PC-3 (cell line): ENCODE data around the gene USHBP1. TPM values are rescaled to one million over a fixed set of nuclear protein-coding genes. Genes with fewer than 3 reads are reported as not detected.

ENCODE experiments used
- ATAC-seq: fragments of 200-7000 bp; cut with Tn5 transposase; 2 replicates; pipeline ENCODE4 v1.9.1; 2020; ENCODE audit warnings: mild to moderate bottlenecking, moderate library complexity
- BruUV-seq: library from RNA; stranded (reverse); fragments of 400-500 nt; replicated peaks from 2 replicates; lab custom pipeline; 2021; lab: Mats Ljungman, UMichigan
- CTCF ChIA-PET: fragments of 300-600 bp; sonication (Branson Sonifier 250); formaldehyde crosslinking; loops from one replicate; lab custom pipeline; 2022; ENCODE audit warnings: antibody characterized with exemption; lab: Charles Lee
- POLR2A ChIA-PET: fragments of 300-600 bp; sonication (Branson Sonifier 250); formaldehyde crosslinking; loops from one replicate; lab custom pipeline; 2022; ENCODE audit warnings: antibody characterized with exemption; ENCODE audit not compliant: unreplicated experiment; lab: Charles Lee
- DNase-seq: peaks from one replicate; pipeline ENCODE4 v3.0.0-alpha.2; 2015
- H2AFZ ChIP-seq: fragments of 300-600 bp; sonication (generic); 2 replicates; pipeline ENCODE4 v1.6.0; 2016; ENCODE audit warnings: antibody characterized with exemption, low read length
- H3F3A ChIP-seq: fragments of 300-600 bp; sonication (generic); one replicate; pipeline ENCODE4 v1.6.0; 2017; ENCODE audit warnings: antibody characterized with exemption, low read length, control low read depth, mild to moderate bottlenecking; ENCODE audit not compliant: unreplicated experiment
- H3K27ac ChIP-seq: fragments of 300-600 bp; sonication (generic); 2 replicates; pipeline ENCODE4 v1.5.1; 2016; ENCODE audit warnings: mild to moderate bottlenecking, low read length
- H3K27me3 ChIP-seq: fragments of 300-600 bp; sonication (generic); 2 replicates; pipeline ENCODE4 v1.6.1; 2016; ENCODE audit warnings: low read length, mixed read lengths
- H3K36me3 ChIP-seq: fragments of 300-600 bp; sonication (generic); 2 replicates; pipeline ENCODE4 v1.6.1; 2016; ENCODE audit warnings: low read depth, mixed run types, low read length, mixed read lengths
- H3K4me1 ChIP-seq: fragments of 300-600 bp; sonication (generic); 2 replicates; pipeline ENCODE4 v1.5.1; 2016; ENCODE audit warnings: low read length; ENCODE audit not compliant: insufficient read depth
- H3K4me2 ChIP-seq: fragments of 300-600 bp; sonication (generic); 2 replicates; pipeline ENCODE4 v1.6.0; 2016; ENCODE audit warnings: low read length
- H3K4me3 ChIP-seq: fragments of 300-600 bp; sonication (generic); 2 replicates; pipeline ENCODE4 v1.5.1; 2016; ENCODE audit warnings: mild to moderate bottlenecking, low read length, mixed read lengths
- H3K79me2 ChIP-seq: fragments of 300-600 bp; sonication (generic); 2 replicates; pipeline ENCODE4 v1.6.1; 2017; ENCODE audit warnings: low read length, mixed read lengths
- H3K9ac ChIP-seq: fragments of 300-600 bp; sonication (generic); 2 replicates; pipeline ENCODE4 v1.6.0; 2016; ENCODE audit warnings: mild to moderate bottlenecking, low read length
- H3K9me2 ChIP-seq: fragments of 300-600 bp; sonication (generic); replicated peaks from 2 replicates; pipeline ENCODE4 v1.6.1; 2016; ENCODE audit warnings: mixed run types, low read length, mixed read lengths
- H3K9me3 ChIP-seq: fragments of 300-600 bp; sonication (generic); 2 replicates; pipeline ENCODE4 v1.6.1; 2016; ENCODE audit warnings: low read length, mixed read lengths
- H4K20me1 ChIP-seq: fragments of 300-600 bp; sonication (generic); 2 replicates; pipeline ENCODE4 v1.6.1; 2016; ENCODE audit warnings: low read length, mixed read lengths
- EZH2 ChIP-seq: fragments of 300-600 bp; sonication (generic); IDR thresholded peaks from one replicate; pipeline ENCODE4 v1.6.1; 2017; ENCODE audit warnings: antibody characterized with exemption, mild to moderate bottlenecking, low read length; ENCODE audit not compliant: unreplicated experiment
- EZH2phosphoT487 ChIP-seq: fragments of 300-600 bp; sonication (generic); IDR thresholded peaks from 2 replicates; pipeline ENCODE4 v1.6.1; 2018; ENCODE audit warnings: mild to moderate bottlenecking, antibody characterized with exemption, low read length, borderline replicate concordance
- intact Hi-C: fragments of 100-400 bp; cut with micrococcal nuclease; formaldehyde crosslinking; loops from 2 replicates; pipeline ENCODE4 v1.9.0; 2023
- total RNA-seq: library from RNA; depleted of rRNA; stranded (reverse); fragments of >200 nt; gene quantifications from 2 replicates; pipeline ENCODE4 v1.2.3, GENCODE V29; 2014
- TF ChIP-seq, protein P1 (sequence below): fragments of 300-600 bp; sonication (generic); conservative IDR thresholded peaks from 2 replicates; pipeline ENCODE4 v1.5.1; 2017; ENCODE audit warnings: antibody characterized with exemption, low read depth, mild to moderate bottlenecking, low read length

USHBP1 gene
- total RNA-seq, 1 experiment from 2014 or later = not detected

DNA sequence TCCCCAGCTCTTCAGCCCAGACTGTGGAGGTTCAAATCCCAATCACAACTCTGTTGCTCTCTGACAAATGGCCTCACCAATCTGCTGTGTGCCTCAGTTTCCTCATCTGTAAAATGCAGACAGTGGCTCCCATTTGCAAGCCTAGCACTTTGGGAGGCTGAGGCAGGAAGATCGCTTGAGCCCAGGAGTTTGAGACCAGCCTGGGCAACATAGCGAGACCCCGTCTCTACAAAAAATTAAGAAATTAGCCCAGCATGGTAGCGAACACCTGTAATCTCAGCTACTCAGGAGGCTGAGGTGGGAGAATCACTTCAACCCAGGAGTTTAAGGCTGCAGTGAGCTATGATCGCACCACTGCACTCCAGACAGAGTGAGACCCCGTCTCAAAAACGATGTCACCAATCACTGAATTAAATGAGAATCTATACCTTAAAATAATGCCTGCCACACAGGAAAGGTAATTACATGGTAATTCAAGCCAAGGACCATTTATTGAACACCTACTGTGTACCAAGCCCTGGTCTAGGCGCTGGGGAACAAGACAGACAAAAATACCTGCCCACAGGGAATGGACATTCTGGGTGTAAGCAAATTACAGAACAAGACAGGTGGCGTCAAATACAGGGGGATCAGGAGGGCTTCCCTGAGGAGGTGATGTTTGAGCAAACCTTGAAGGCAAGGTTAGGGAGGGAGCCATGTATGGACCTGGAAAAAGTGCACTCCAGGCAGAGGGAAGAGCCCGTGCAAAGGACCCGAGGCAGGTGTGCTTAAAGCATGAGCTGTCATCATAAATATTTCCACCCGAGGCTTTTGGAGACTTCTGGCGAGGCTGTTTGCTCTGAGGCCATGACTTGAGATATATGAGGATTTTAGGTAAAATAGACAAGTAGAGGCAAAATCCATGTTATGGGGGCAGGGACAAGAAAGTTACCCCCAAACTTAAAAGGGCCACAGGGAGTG lies 26.5 kb downstream of the USHBP1 start:
- Histone ChIP-seq H2AFZ (no peak overlapping the region), H3K9me3 (no peaks in the 10 kb centered on the region), H3K4me1 (peaks cover 1% of the 10 kb centered on the region; the same call in 1 of the 2 replicates), H3K27me3 (no peaks in the 10 kb centered on the region), H4K20me1 (peaks cover 8% of the 10 kb centered on the region), H3K27ac (no peak overlapping the region), H3K4me2 (no peak overlapping the region), H3K79me2 (peaks cover 61% of the 10 kb centered on the region), H3K9ac (no peak overlapping the region), H3K9me2 (no peaks in the 10 kb centered on the region), H3F3A (no peaks in the 10 kb centered on the region), H3K36me3 (peaks cover 12% of the 10 kb centered on the region; the same call in 1 of the 2 replicates), H3K4me3 (no peak overlapping the region)
- ChIA-PET CTCF (no interaction called here), POLR2A (no interaction called here)
- TF ChIP-seq EZH2phosphoT487 = no peak
- TF ChIP-seq EZH2 = no peak
- TF ChIP-seq, protein P1, sequence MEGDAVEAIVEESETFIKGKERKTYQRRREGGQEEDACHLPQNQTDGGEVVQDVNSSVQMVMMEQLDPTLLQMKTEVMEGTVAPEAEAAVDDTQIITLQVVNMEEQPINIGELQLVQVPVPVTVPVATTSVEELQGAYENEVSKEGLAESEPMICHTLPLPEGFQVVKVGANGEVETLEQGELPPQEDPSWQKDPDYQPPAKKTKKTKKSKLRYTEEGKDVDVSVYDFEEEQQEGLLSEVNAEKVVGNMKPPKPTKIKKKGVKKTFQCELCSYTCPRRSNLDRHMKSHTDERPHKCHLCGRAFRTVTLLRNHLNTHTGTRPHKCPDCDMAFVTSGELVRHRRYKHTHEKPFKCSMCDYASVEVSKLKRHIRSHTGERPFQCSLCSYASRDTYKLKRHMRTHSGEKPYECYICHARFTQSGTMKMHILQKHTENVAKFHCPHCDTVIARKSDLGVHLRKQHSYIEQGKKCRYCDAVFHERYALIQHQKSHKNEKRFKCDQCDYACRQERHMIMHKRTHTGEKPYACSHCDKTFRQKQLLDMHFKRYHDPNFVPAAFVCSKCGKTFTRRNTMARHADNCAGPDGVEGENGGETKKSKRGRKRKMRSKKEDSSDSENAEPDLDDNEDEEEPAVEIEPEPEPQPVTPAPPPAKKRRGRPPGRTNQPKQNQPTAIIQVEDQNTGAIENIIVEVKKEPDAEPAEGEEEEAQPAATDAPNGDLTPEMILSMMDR = no peak
- no peak for DNase-seq
- no TSS peak for BruUV-seq
- no peak for ATAC-seq
- intact Hi-C loops = no loop called here

DNA sequence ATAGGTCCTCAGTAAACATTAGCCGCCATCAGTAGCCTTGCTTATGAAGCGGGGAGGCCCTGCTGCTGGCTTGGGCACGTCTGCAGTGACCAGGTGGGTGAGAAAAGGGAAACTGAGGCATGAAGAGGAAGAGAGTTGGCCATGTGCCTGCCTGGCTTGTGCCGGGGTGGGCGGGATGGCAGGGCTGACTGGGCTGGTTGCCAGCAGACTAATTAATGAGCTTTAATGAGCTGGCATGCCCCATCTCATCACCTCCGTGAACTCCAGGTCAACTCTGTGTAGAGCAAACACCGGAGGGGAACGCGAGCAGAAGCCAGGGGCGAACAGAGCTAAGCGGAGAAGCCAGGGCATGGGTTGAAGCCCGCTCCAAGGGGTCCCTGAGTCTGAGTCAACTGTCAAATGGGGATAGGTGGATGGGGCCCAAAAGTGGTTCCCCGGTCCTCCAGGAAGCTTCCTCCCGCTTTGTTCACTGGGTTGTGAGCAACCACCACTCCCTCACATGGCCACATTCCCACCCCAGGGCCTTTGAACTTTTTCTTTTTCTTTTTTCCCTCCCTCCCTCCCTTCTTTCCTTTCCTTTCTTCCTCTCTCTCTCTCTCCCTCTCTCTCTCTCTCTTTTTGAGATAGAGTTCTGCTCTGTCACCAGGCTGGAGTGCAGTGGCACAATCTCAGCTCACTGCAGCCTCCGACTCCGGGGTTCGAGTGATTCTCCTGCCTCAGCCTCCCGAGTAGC lies 27.6 kb downstream of the USHBP1 start:
- no peak for ATAC-seq
- Histone ChIP-seq H3K79me2 (peaks cover 51% of the 10 kb centered on the region), H3K4me1 (no peaks in the 10 kb centered on the region; the same call in 1 of the 2 replicates), H3K9me3 (no peaks in the 10 kb centered on the region), H3K4me2 (no peak overlapping the region), H3K36me3 (peaks cover 15% of the 10 kb centered on the region; the same call in 1 of the 2 replicates), H3K4me3 (no peak overlapping the region), H4K20me1 (no peaks in the 10 kb centered on the region; the same call in 1 of the 2 replicates), H3F3A (no peaks in the 10 kb centered on the region), H2AFZ (no peak overlapping the region), H3K9me2 (no peaks in the 10 kb centered on the region), H3K27me3 (no peaks in the 10 kb centered on the region), H3K9ac (no peak overlapping the region), H3K27ac (no peak overlapping the region)
- no TSS peak for BruUV-seq
- no peak for DNase-seq
- POLR2A ChIA-PET = no interaction called here
- CTCF ChIA-PET = interaction anchor here (0.6 kb wide), 2 partner anchors 44 to 48 kb away, joined by 3 to 5 read pairs; no protein-coding TSS in a partner anchor
- TF ChIP-seq, protein P1 = no peak
- no peak for TF ChIP-seq EZH2phosphoT487
- no peak for TF ChIP-seq EZH2
- intact Hi-C loops = no loop called here
